ENCODE measurements around the gene PPT2. TPM values are rescaled to one million over a fixed set of nuclear protein-coding genes. Genes with fewer than 3 reads are reported as not detected.

The PPT2 gene
- total and polyA plus RNA-seq, 2 of the 13 experiments (the other 11 are each of a cell fraction or from before 2014, with no cell fraction given), result 39.2 to 61.8 TPM

DNA sequence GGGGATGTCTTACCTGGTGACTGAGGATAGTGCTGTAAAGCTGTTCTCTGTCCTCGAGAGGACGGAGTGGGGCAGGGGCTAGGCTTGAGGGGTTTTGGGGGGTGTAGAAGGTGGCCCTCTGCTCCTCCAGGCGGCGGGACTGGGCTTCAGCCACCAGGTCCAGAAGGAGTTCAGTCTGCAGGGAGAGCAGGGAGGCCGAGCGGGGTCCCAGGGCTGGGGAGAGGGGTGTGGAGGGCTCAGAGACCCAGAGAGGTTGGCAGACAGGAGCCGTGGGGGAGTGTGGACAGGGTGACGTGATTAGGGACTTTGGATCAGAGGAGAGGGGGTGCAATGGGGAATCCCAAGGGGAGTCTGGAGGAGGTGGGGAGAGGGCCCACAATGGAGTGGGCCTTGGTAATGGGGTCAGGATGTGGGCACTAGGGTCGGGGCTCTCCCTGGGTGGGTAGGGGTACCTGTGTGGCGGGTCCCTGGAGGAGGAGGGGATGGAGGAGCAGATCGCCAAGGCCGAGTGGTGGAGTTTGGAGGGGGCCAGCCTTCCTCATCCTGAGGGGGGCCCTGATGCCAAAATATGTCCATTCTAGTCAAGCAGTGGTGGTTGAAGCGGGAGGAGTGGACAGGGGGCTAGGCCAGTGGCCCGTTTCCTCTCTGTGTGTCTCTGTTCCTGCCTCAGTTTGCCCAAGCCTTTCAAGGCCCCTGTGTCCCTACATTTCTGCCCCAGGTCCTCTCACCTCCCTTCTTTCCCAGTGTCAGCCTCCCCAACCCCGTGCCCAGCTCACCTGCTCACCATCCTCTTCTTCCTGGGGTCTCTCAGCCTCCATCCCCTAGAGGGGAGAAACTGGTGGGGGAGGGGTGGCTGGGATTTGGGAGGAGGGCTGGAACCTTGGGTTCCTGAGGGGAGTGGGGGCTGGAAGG lies 38.0 kb downstream of the PPT2 start:
- Histone ChIP-seq H3K36me3 (replicated peaks in 1 of 2; ENCODE audit: control insufficient read depth in 1 of 2, insufficient read depth in 2 of 2, low read length in 2 of 2) (peaks cover 6 to 10% of the 10 kb centered on the region in 2 experiments; a peak in 4 of 5 replicates), H3K4me3 (replicated peaks in 1 of 3; ENCODE audit: insufficient read depth in 1 of 3, low read depth in 2 of 3, low read length in 3 of 3) (peak overlapping the region in 1 of 3 experiments; percentile 93; a peak in 1 of 6 replicates), H4K20me1 (ENCODE audit: insufficient read depth, low read length) (no peaks in the 10 kb centered on the region), H3K27ac (ENCODE audit: extremely low read length, insufficient read depth, low read length) (no peak overlapping the region), H3K79me2 (ENCODE audit: insufficient read depth, low read length) (peaks cover 15% of the 10 kb centered on the region), H3K9me3 (ENCODE audit: low read length) (no peaks in the 10 kb centered on the region), H3K4me2 (ENCODE audit: low read depth, low read length) (peak overlapping the region; percentile 95), H3K4me1 (ENCODE audit: insufficient read depth, low read length) (peaks cover 56% of the 10 kb centered on the region), H3K9ac (ENCODE audit: insufficient read depth, low read depth, low read length) (no peak overlapping the region), H2AFZ (ENCODE audit: low read length) (no peak overlapping the region), H3K27me3 (ENCODE audit: control insufficient read depth in 1 of 2, insufficient read depth in 2 of 2, low read length in 2 of 2) (no peaks in the 10 kb centered on the region; a peak in 1 of 5 replicates)
- no peak for ATAC-seq
- BruUV-seq (replicated peaks), result no TSS peak
- intact Hi-C loops (cut with micrococcal nuclease; ENCODE audit: unreplicated experiment) (no loop called here), in situ Hi-C loops (cut with HindIII; ENCODE audit: extremely low pct_ligation_motif_present, low pct_unique_long_range_greater_than_20kb) (loop anchor here (5.0 kb wide), 1 partner anchor 780 kb away; no protein-coding TSS in a partner anchor)
- ChIA-PET CTCF (ENCODE audit: low intra/inter-chr PET ratio, low total read pairs) (no interaction called here), POLR2A (interaction anchor here (1.1 to 7.1 kb wide), 8 partner anchors 9 to 780 kb away, joined by 3 to 127 read pairs (median 6); partner anchors contain the start of genes AGPAT1, ATF6B, FKBPL and RNF5)
- 76% methylated on average over 15 of the region's 15 CpGs for WGBS (ENCODE audit: low lambda C conversion rate)
- no peak for DNase-seq (ENCODE audit: low spot score)
- no peak for FAIRE-seq
- TF ChIP-seq PPARG (CRISPR knock-in tag; conservative IDR thresholded peaks at IDR 0.05) (no peak), ZMYM2 (CRISPR knock-in tag; IDR thresholded peaks at IDR 0.05) (no peak), ZNF549 (CRISPR knock-in tag; IDR thresholded peaks at IDR 0.05) (no peak), ATF7 (IDR thresholded peaks at IDR 0.05) (no peak), ATF7 (CRISPR knock-in tag; IDR thresholded peaks at IDR 0.05) (no peak), ZNF256 (CRISPR knock-in tag; conservative IDR thresholded peaks at IDR 0.05) (no peak), PHF5A (CRISPR knock-in tag; IDR thresholded peaks at IDR 0.05; ENCODE audit: low read depth, unreplicated experiment) (no peak), ZFP91 (CRISPR knock-in tag; IDR thresholded peaks at IDR 0.05; ENCODE audit: borderline replicate concordance) (peak; percentile 1; the same call in 1 of the 2 replicates)
- TF ChIP-seq, protein P1, sequence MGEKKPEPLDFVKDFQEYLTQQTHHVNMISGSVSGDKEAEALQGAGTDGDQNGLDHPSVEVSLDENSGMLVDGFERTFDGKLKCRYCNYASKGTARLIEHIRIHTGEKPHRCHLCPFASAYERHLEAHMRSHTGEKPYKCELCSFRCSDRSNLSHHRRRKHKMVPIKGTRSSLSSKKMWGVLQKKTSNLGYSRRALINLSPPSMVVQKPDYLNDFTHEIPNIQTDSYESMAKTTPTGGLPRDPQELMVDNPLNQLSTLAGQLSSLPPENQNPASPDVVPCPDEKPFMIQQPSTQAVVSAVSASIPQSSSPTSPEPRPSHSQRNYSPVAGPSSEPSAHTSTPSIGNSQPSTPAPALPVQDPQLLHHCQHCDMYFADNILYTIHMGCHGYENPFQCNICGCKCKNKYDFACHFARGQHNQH (CRISPR knock-in tag; IDR thresholded peaks at IDR 0.05), result no peak
